Astrocyte of the spinal cord (primary cell): ENCODE results near the gene VPREB3.

Source experiments
- DNase-seq: peaks from one replicate; pipeline ENCODE4 v3.0.0; 2011; ENCODE audit warnings: low read depth, low spot score
- H3K4me3 ChIP-seq: 2 replicates; pipeline ENCODE4 v1.5.1; 2011; ENCODE audit warnings: low read depth, mild to moderate bottlenecking, low read length, moderate library complexity
- CTCF ChIP-seq: IDR thresholded peaks from 2 replicates; pipeline ENCODE4 v1.5.1; 2012; ENCODE audit warnings: low read depth, mild to moderate bottlenecking, low read length, inconsistent platforms
- in situ Hi-C: cut with HindIII; loops from 2 replicates; pipeline ENCODE4 v1.10.0; 2017; ENCODE audit warnings: low sequenced_read_pairs

VPREB3 gene

GRCh38 chr22:23720855-23721254 lies 33.4 kb downstream of the VPREB3 start:
- no peak for DNase-seq
- H3K4me3 ChIP-seq = no peak overlapping the region
- TF ChIP-seq CTCF = no peak
- in situ Hi-C loops = no loop called here

- TF ChIP-seq CTCF = no peak
- in situ Hi-C loops = no loop called here
- no peak overlapping the region for H3K4me3 ChIP-seq
- DNase-seq = no peak
Measured at GRCh38 chr22:23718371-23719165, 35.7 kb downstream of the VPREB3 start.

- no peak for TF ChIP-seq CTCF
- H3K4me3 ChIP-seq = peak overlapping the region; percentile 87
- peak; percentile 90 for DNase-seq
- in situ Hi-C loops = no loop called here
Measured at GRCh38 chr22:23716811-23717801, 37.1 kb downstream of the VPREB3 start.

GRCh38 chr22:23715806-23716375 lies 38.3 kb downstream of the VPREB3 start:
- peak overlapping the region; percentile 87 for H3K4me3 ChIP-seq
- in situ Hi-C loops = no loop called here
- TF ChIP-seq CTCF = no peak
- no peak for DNase-seq

- no peak overlapping the region for H3K4me3 ChIP-seq
- DNase-seq = no peak
- no peak for TF ChIP-seq CTCF
- in situ Hi-C loops = no loop called here
Measured at GRCh38 chr22:23714596-23715578, 39.3 kb downstream of the VPREB3 start.
